Parathyroid adenoma (tissue), 2 donors: Measurements from ENCODE around the gene KXD1.

Experiments used
- H2AFZ ChIP-seq: fragments of 300-600 bp; sonication (generic); one replicate; pipeline ENCODE4 v1.7.0; 2017; ENCODE audit warnings: antibody characterized with exemption, mild to moderate bottlenecking
- H3K27ac ChIP-seq: fragments of 300-600 bp; sonication (generic); one replicate; pipeline ENCODE4 v1.7.0; 2017
- H3K27me3 ChIP-seq: fragments of 300-600 bp; sonication (generic); one replicate; pipeline ENCODE4 v1.7.0; 2017; ENCODE audit warnings: low read length; ENCODE audit not compliant: control insufficient read depth, insufficient read depth
- H3K36me3 ChIP-seq: fragments of 300-600 bp; sonication (generic); one replicate; pipeline ENCODE4 v1.7.0; 2017; ENCODE audit warnings: low read length; ENCODE audit not compliant: control insufficient read depth, insufficient read depth
- H3K4me1 ChIP-seq: fragments of 300-600 bp; sonication (generic); one replicate; pipeline ENCODE4 v1.7.0; 2017; ENCODE audit warnings: control low read depth
- H3K4me2 ChIP-seq: fragments of 300-600 bp; sonication (generic); one replicate; pipeline ENCODE4 v1.7.0; 2017; ENCODE audit warnings: low read length
- H3K4me3 ChIP-seq: fragments of 300-600 bp; sonication (generic); one replicate; pipeline ENCODE4 v1.7.0; 2017; ENCODE audit warnings: low read depth, low read length
- H3K79me2 ChIP-seq: fragments of 300-600 bp; sonication (generic); one replicate; pipeline ENCODE4 v1.7.0; 2017; ENCODE audit warnings: control low read depth
- H3K9ac ChIP-seq: fragments of 300-600 bp; sonication (generic); one replicate; pipeline ENCODE4 v1.7.0; 2017; ENCODE audit warnings: mild to moderate bottlenecking
- H3K9me3 ChIP-seq: fragments of 300-600 bp; sonication (generic); one replicate; pipeline ENCODE4 v1.7.0; 2017; ENCODE audit warnings: low read length; ENCODE audit not compliant: control insufficient read depth
- CTCF ChIP-seq: fragments of 300-600 bp; sonication (generic); IDR thresholded peaks from one replicate; pipeline ENCODE4 v1.7.0; 2017; ENCODE audit warnings: antibody characterized with exemption, mild to moderate bottlenecking
- donor health status: primary hyperparathyroidism.

KXD1 gene

GRCh38 chr19:18523841-18524240, 33.8 kb upstream of the KXD1 start:
- H3K4me3 ChIP-seq, result no peak overlapping the region
- H2AFZ ChIP-seq, result no peak overlapping the region
- H3K79me2 ChIP-seq, result peaks cover 18% of the 10 kb centered on the region
- no peaks in the 10 kb centered on the region for H3K9me3 ChIP-seq
- H3K4me2 ChIP-seq, result no peak overlapping the region
- no peak overlapping the region for H3K9ac ChIP-seq
- H3K36me3 ChIP-seq, result no peaks in the 10 kb centered on the region
- no peaks in the 10 kb centered on the region for H3K27me3 ChIP-seq
- peaks cover 5% of the 10 kb centered on the region for H3K4me1 ChIP-seq
- no peak overlapping the region for H3K27ac ChIP-seq
- TF ChIP-seq CTCF, result no peak

- H3K79me2 ChIP-seq, result peaks cover 3% of the 10 kb centered on the region
- H2AFZ ChIP-seq, result no peak overlapping the region
- H3K27ac ChIP-seq, result no peak overlapping the region
- no peaks in the 10 kb centered on the region for H3K9me3 ChIP-seq
- no peak for TF ChIP-seq CTCF
- H3K4me1 ChIP-seq, result no peaks in the 10 kb centered on the region
- H3K27me3 ChIP-seq, result no peaks in the 10 kb centered on the region
- no peak overlapping the region for H3K9ac ChIP-seq
- no peaks in the 10 kb centered on the region for H3K36me3 ChIP-seq
- no peak overlapping the region for H3K4me2 ChIP-seq
- no peak overlapping the region for H3K4me3 ChIP-seq
These were observed 31.4 kb upstream of the KXD1 start for GRCh38 chr19:18526316-18526715.

GRCh38 chr19:18529782-18530181, 27.9 kb upstream of the KXD1 start:
- Histone ChIP-seq H3K9ac (no peak overlapping the region), H3K79me2 (no peaks in the 10 kb centered on the region), H3K4me2 (no peak overlapping the region), H3K36me3 (no peaks in the 10 kb centered on the region), H3K27ac (no peak overlapping the region), H2AFZ (no peak overlapping the region), H3K4me1 (no peaks in the 10 kb centered on the region), H3K4me3 (no peak overlapping the region), H3K27me3 (no peaks in the 10 kb centered on the region), H3K9me3 (no peaks in the 10 kb centered on the region)
- TF ChIP-seq CTCF, result no peak

GRCh38 chr19:18531485-18531884, 26.2 kb upstream of the KXD1 start:
- Histone ChIP-seq H3K4me1 (no peaks in the 10 kb centered on the region), H3K4me3 (no peak overlapping the region), H3K9me3 (no peaks in the 10 kb centered on the region), H2AFZ (no peak overlapping the region), H3K9ac (no peak overlapping the region), H3K36me3 (no peaks in the 10 kb centered on the region), H3K27ac (no peak overlapping the region), H3K27me3 (no peaks in the 10 kb centered on the region), H3K4me2 (no peak overlapping the region), H3K79me2 (no peaks in the 10 kb centered on the region)
- no peak for TF ChIP-seq CTCF

- Histone ChIP-seq H3K9ac (no peak overlapping the region), H3K36me3 (no peaks in the 10 kb centered on the region), H3K4me2 (no peak overlapping the region), H3K9me3 (no peaks in the 10 kb centered on the region), H3K79me2 (no peaks in the 10 kb centered on the region), H3K4me1 (no peaks in the 10 kb centered on the region), H2AFZ (no peak overlapping the region), H3K27ac (no peak overlapping the region), H3K4me3 (no peak overlapping the region), H3K27me3 (no peaks in the 10 kb centered on the region)
- TF ChIP-seq CTCF, result no peak
These were observed 25.3 kb upstream of the KXD1 start for GRCh38 chr19:18532168-18532890.
